AG04450 (cell line): ENCODE results near the gene METRN. TPM values are rescaled to one million over a fixed set of nuclear protein-coding genes. Genes with fewer than 3 reads are reported as not detected.

Experiments used
- CTCF ChIA-PET: fragments of 300-600, 350-600 bp; formaldehyde crosslinking; extraction: SDS; loops from one replicate; lab custom pipeline; 2022; ENCODE audit warnings: antibody characterized with exemption, inconsistent platforms; lab: Charles Lee
- POLR2A ChIA-PET: fragments of 350-600 bp; formaldehyde crosslinking; extraction: SDS; loops from one replicate; lab custom pipeline; 2021; ENCODE audit warnings: antibody characterized with exemption, inconsistent platforms; lab: Yijun Ruan, JAX
- DNase-seq: peaks from one replicate; pipeline ENCODE4 v3.0.0-alpha.2; 2011; ENCODE audit warnings: low read depth, low spot score
- H3K27ac ChIP-seq: one replicate; pipeline ENCODE4 v1.5.1; 2012; ENCODE audit warnings: low read depth, low read length, control low read depth
- H3K27me3 ChIP-seq: one replicate; pipeline ENCODE4 v1.6.0; 2012; ENCODE audit warnings: low read length; ENCODE audit not compliant: control insufficient read depth, insufficient read depth
- H3K4me3 ChIP-seq: 2 replicates; pipeline ENCODE4 v1.5.1; 2011; ENCODE audit warnings: mild to moderate bottlenecking, low read depth, low read length, control low read depth
- H3K9me3 ChIP-seq: 2 replicates; pipeline ENCODE4 v1.5.1; 2012; ENCODE audit warnings: low read length; ENCODE audit not compliant: control insufficient read depth, insufficient read depth
- polyA plus RNA-seq: library from polyadenylated mRNA; depleted of rRNA; stranded (reverse); fragments of >200 nt; gene quantifications from 2 replicates; pipeline ENCODE4 v1.2.3, GENCODE V29; 2011
- TF ChIP-seq, protein P1 (sequence below): IDR thresholded peaks from 2 replicates; pipeline ENCODE4 v1.5.1; 2011; ENCODE audit warnings: low read depth, low read length, control low read depth, inconsistent platforms

Gene METRN
- polyA plus RNA-seq, 1 experiment: 20.0 TPM

DNA sequence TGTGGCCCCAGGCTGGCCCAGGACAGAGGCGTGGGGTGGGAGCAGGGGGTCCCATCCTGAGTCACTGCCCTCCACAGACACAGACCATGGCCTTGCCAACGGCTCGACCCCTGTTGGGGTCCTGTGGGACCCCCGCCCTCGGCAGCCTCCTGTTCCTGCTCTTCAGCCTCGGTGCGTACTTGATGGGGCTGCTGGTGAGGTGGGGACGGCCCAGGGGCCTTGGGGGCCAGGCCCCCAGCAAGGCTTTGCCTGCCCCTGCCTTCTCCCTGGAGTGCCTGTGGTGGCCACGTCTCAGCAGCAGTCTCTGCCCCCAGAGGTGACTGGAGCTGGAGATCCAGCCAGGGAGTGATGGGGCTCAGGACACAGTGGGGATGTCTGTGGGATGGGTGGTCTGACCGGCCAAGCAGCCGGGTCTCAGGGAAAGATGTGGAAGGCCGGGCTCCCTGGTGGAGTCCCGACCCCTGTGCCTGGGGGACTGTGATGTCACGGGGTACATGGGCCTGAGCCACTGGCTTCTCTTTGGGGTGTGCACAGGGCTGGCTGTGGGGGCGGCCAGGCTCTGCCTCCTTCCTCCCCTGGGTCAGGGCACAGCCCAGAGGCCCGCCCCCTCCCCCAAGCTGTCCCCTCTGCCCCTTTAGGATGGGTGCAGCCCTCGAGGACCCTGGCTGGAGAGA, 47.8 kb downstream of the METRN start:
- TF ChIP-seq, protein P1, sequence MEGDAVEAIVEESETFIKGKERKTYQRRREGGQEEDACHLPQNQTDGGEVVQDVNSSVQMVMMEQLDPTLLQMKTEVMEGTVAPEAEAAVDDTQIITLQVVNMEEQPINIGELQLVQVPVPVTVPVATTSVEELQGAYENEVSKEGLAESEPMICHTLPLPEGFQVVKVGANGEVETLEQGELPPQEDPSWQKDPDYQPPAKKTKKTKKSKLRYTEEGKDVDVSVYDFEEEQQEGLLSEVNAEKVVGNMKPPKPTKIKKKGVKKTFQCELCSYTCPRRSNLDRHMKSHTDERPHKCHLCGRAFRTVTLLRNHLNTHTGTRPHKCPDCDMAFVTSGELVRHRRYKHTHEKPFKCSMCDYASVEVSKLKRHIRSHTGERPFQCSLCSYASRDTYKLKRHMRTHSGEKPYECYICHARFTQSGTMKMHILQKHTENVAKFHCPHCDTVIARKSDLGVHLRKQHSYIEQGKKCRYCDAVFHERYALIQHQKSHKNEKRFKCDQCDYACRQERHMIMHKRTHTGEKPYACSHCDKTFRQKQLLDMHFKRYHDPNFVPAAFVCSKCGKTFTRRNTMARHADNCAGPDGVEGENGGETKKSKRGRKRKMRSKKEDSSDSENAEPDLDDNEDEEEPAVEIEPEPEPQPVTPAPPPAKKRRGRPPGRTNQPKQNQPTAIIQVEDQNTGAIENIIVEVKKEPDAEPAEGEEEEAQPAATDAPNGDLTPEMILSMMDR: no peak
- ChIA-PET POLR2A (interaction anchor here (0.8 to 1.6 kb wide), 2 partner anchors 9 to 14 kb away, joined by 3 to 4 read pairs; no protein-coding TSS in a partner anchor), CTCF (no interaction called here)
- H3K27ac ChIP-seq: no peak overlapping the region
- DNase-seq: no peak
- H3K4me3 ChIP-seq: no peak overlapping the region
- H3K27me3 ChIP-seq: peaks cover 7% of the 10 kb centered on the region
- H3K9me3 ChIP-seq: no peaks in the 10 kb centered on the region; the same call in 1 of the 2 replicates

- Histone ChIP-seq H3K27me3 (peaks cover 7% of the 10 kb centered on the region), H3K9me3 (no peaks in the 10 kb centered on the region; the same call in 1 of the 2 replicates), H3K27ac (no peak overlapping the region), H3K4me3 (no peak overlapping the region)
- no peak for DNase-seq
- TF ChIP-seq, protein P1: no peak
- CTCF ChIA-PET: interaction anchor here (0.6 kb wide), 1 partner anchor 22 kb away, joined by 3 read pairs; no protein-coding TSS in a partner anchor
- POLR2A ChIA-PET: interaction anchor here (1.6 kb wide), 1 partner anchor 15 kb away, joined by 3 read pairs; no protein-coding TSS in a partner anchor
Observed at GRCh38 chr16:763369-764183, 48.7 kb downstream of the METRN start.

DNA sequence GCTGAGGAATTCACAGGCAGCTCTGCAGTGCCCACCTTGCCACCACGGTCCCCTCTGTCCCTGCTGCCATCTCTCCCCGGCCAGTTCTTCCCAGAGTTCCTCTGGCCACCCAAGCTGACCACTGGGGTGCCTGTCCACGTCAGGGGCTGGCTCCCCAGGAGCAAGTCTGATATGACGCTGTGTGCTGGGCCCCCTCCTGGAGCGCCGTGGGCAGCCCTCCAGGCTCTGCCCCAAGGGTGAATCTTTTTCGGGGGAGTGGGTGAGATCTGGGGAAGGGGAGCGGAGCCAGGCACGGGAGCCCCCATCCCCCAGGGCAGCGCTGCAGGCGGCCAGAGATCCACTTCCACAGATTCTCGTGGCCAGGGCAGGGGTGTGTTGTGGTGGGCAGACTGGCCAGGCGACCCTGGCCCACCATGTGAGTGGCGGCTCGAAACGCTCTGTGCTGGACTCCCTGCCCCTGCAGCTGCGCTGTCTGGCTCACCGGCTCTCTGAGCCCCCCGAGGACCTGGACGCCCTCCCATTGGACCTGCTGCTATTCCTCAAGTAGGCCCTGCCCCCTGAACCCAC, 49.3 kb downstream of the METRN start:
- Histone ChIP-seq H3K27ac (no peak overlapping the region), H3K4me3 (no peak overlapping the region), H3K9me3 (no peaks in the 10 kb centered on the region; the same call in 1 of the 2 replicates), H3K27me3 (peaks cover 7% of the 10 kb centered on the region)
- ChIA-PET CTCF (no interaction called here), POLR2A (no interaction called here)
- TF ChIP-seq, protein P1: no peak
- no peak for DNase-seq

DNA sequence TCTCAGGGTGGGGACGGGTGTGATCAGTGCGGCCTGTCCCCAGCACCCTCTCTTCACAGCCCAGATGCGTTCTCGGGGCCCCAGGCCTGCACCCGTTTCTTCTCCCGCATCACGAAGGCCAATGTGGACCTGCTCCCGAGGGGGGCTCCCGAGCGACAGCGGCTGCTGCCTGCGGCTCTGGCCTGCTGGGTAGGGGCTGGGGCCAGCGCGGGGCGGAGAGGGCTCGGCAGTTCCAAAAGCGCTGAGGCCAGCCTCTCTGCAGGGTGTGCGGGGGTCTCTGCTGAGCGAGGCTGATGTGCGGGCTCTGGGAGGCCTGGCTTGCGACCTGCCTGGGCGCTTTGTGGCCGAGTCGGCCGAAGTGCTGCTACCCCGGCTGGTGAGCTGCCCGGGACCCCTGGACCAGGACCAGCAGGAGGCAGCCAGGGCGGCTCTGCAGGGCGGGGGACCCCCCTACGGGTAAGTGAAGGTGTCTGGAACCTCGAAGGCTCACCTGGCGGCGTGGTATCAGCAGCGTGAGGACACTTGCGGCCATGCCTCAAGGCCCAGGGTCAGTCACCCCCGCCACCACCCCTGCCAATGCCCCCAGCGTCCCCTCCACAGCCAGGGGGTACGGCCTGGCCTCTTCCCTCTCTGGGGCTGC, 50.0 kb downstream of the METRN start:
- Histone ChIP-seq H3K27me3 (peaks cover 5% of the 10 kb centered on the region), H3K4me3 (no peak overlapping the region), H3K27ac (no peak overlapping the region), H3K9me3 (no peaks in the 10 kb centered on the region; the same call in 1 of the 2 replicates)
- TF ChIP-seq, protein P1: no peak
- no peak for DNase-seq
- POLR2A ChIA-PET: no interaction called here
- CTCF ChIA-PET: no interaction called here
